Effector memory CD8-positive, alpha-beta T cell (primary cell): ENCODE measurements around the gene TTC27.

Experiments used
- ATAC-seq: fragments of 150-1000 bp; cut with Tn5 transposase; replicated peaks from 2 replicates; pipeline ENCODE4 v1.10.0; 2021; ENCODE audit warnings: mild to moderate bottlenecking, moderate library complexity
- DNase-seq, 3 experiments: peaks; one replicate each; pipeline ENCODE4 v3.0.0; 2021
- H3K27ac Mint-ChIP-seq, 2 donors: one replicate each; pipeline ENCODE4 v1.8.0; 2022; ENCODE audit warnings: mild to moderate bottlenecking in 2 of 2, mixed read lengths in 2 of 2, moderate library complexity in 2 of 2
- H3K27me3 Mint-ChIP-seq, 2 donors: one replicate each; pipeline ENCODE4 v1.8.0; 2022; ENCODE audit warnings: mixed read lengths in 2 of 2
- H3K36me3 Mint-ChIP-seq: one replicate; pipeline ENCODE4 v1.8.0; 2022; ENCODE audit warnings: mild to moderate bottlenecking, moderate library complexity, mixed read lengths; ENCODE audit not compliant: insufficient read depth
- H3K4me1 Mint-ChIP-seq, 2 donors: one replicate each; pipeline ENCODE4 v1.8.0; 2022; ENCODE audit warnings: low read depth in 2 of 2, mixed read lengths in 2 of 2
- H3K4me3 Mint-ChIP-seq, 2 donors: one replicate each; pipeline ENCODE4 v1.8.0; 2022; ENCODE audit warnings: mild to moderate bottlenecking in 2 of 2, mixed read lengths in 2 of 2, moderate library complexity in 2 of 2
- H3K9me3 Mint-ChIP-seq, 2 donors: one replicate each; pipeline ENCODE4 v1.8.0; 2022; ENCODE audit warnings: mixed read lengths in 2 of 2

TTC27 gene

DNA sequence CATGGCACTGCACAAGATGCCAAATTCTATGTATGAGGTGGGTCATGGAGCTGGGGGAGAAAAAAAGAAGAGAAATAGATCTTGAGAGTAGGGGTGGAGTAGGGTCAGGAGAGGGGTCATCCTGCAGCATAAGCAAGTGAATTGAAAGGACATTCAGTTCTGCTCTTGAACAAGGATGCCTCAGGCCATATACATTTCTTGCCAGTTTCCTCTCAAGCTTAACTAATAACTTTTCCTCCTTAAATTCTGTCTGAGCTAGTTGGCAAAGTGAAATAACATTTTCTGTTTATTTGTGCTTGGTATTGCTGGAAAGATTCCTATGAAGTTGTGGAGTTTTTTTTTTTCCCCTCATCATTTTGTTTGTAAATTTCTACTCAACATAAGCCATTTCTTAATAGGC lies 219.9 kb downstream of the TTC27 start:
- ATAC-seq (no peak), DNase-seq (no peak)

DNA sequence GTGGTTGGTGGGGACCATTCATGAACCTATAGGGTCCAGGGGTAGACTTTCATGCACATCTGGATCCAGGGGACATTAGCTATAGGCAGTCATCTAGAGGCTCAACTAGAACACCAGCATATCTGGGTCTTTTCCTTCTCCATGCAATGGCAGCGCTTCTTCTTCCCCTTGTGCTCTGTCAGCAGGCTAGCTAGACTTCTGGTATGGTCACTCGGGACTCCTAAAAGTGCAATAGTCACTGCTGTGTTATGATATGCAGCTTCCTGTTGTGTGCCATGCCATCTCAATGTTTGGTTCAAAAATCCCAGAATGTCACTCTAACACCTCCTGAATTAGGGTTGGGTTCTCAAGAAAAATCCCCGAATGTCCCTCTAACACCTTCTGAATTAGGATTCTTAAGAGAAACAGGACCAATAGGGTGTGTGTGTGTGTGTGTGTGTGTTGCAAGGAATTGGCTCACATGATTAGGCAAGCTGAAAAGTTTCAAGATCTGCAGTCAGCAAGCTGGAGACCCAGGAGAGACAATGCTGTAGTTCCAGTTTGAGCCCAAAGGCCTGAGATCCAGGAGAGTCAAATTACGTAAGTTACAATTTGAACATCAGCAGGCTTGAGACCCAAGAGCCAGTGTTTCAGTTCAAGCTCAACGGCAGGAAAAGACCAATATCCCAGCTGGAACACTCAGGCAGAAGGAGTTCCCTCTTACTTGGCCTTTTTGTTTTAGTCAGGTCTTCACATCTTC lies 221.8 kb downstream of the TTC27 start:
- Mint-ChIP-seq H3K36me3 (no peaks in the 10 kb centered on the region), H3K9me3 (no peaks in the 10 kb centered on the region), H3K4me1 (no peaks in the 10 kb centered on the region), H3K27me3 (peaks cover 23 to 45% of the 10 kb centered on the region in 2 donors), H3K27ac (no peak overlapping the region), H3K4me3 (no peak overlapping the region)
- DNase-seq, result no peak
- no peak for ATAC-seq

More for the DNA sequence above, 219.9 kb downstream of the TTC27 start:
- H3K9me3 Mint-ChIP-seq, result no peaks in the 10 kb centered on the region
- H3K27me3 Mint-ChIP-seq, result peaks cover 16 to 43% of the 10 kb centered on the region in 2 donors
- no peak overlapping the region for H3K4me3 Mint-ChIP-seq
- H3K27ac Mint-ChIP-seq, result no peak overlapping the region
- no peaks in the 10 kb centered on the region for H3K36me3 Mint-ChIP-seq
- H3K4me1 Mint-ChIP-seq, result no peaks in the 10 kb centered on the region

DNA sequence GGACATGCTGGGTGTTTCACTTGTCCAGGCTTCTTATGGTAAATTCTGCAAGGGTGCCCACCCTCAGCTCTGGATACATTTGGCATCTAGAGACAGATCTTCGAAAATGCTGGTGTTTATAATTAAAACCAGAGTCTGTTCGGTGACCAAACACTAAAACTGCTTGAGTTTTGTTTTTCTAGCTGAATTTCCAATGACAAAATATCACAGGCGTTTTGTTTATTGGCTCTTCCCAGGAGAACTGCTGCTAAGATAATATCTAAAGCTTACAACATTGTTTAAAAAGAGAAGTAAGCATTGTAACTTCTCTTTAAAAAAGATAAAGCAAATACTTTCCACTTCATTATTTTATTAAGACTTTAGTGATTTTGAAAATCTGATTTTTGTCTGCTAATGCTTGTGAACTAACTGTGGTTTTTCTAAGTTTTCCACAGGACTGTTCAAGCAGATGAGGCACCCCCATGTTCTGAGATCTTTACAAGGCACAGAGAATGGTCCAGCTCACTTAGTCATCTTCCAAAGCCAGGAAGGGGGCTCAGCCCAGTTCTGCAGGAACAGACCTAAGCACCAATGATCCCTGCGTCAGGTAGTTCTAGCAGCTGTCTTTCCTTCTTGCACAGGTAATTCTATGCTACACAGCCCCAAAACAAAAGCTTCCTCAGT lies 224.1 kb downstream of the TTC27 start:
- ATAC-seq, result no peak
- H3K36me3 Mint-ChIP-seq, result no peaks in the 10 kb centered on the region
- no peak for DNase-seq
- H3K27me3 Mint-ChIP-seq, result peaks cover 24 to 55% of the 10 kb centered on the region in 2 donors
- H3K4me3 Mint-ChIP-seq, result no peak overlapping the region
- H3K9me3 Mint-ChIP-seq, result no peaks in the 10 kb centered on the region
- H3K4me1 Mint-ChIP-seq, result no peaks in the 10 kb centered on the region
- no peak overlapping the region for H3K27ac Mint-ChIP-seq

DNA sequence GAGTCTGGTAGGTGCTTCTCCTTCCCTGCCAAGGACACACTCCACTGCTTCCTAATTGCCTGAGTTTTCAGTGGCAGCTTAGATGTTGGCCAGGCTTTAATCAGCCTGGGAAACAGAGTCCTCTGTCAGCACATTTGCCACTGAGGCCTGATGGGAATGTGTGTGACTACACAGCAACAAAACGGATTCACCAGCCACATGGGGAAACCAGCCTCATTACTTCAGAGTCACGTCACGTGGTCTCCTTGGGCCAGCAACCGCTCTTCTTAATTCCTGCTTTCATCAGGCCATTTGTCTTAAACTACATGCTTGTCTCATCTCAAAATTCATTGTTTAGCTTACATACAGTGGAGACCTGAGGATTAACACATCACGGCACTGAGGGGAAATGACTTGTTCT lies 225.0 kb downstream of the TTC27 start:
- Mint-ChIP-seq H3K4me3 (no peak overlapping the region), H3K36me3 (no peaks in the 10 kb centered on the region), H3K27me3 (peaks cover 18 to 54% of the 10 kb centered on the region in 2 donors)

DNA sequence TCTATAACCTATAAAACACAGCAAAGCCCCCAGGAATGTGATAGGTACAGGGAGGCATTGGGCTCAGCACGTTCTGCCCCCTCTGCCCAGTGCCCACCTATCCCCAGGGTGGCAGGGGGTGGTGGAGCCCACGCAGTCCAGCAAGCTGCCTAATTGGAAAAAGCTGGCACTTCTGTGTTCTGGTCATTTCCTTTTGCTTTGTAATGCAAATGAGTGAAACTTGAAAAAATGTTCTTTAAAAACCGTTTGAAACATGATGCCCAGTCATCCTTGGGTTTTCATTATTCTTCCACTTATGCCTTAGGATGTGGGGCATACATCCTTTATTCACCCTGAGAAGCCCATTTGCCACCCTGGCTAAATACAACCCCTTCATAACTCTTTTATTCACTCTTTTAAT lies 229.0 kb downstream of the TTC27 start:
- H3K36me3 Mint-ChIP-seq, result no peaks in the 10 kb centered on the region
- H3K4me3 Mint-ChIP-seq, result no peak overlapping the region
- peaks cover 12 to 56% of the 10 kb centered on the region in 2 donors for H3K27me3 Mint-ChIP-seq
- ATAC-seq (no peak), DNase-seq (no peak)
- no peaks in the 10 kb centered on the region for H3K9me3 Mint-ChIP-seq
- peaks cover 0 to under 1% of the 10 kb centered on the region in 2 donors for H3K4me1 Mint-ChIP-seq
- H3K27ac Mint-ChIP-seq, result no peak overlapping the region

More for the DNA sequence above, 225.0 kb downstream of the TTC27 start:
- Mint-ChIP-seq H3K9me3 (no peaks in the 10 kb centered on the region), H3K4me1 (no peaks in the 10 kb centered on the region), H3K27ac (no peak overlapping the region)
- ATAC-seq, result no peak
- no peak for DNase-seq

DNA sequence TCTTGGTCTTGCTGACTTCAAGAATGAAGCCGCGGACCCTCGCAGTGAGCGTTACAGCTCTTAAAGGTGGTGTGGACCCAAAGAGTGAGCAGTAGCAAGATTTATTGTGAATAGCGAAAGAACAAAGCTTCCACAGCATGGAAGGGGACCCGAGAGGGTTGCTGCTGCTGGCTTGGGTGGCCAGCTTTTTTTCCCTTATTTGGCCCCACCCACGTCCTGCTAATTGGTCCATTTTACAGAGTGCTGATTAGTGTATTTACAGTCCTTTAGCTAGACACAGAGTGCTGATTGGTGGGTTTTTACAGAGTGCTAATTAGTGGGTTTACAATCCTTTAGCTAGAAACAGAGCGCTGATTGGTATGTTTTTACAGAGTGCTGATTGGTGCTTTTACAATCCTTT lies 230.9 kb downstream of the TTC27 start:
- Mint-ChIP-seq H3K4me3 (no peak overlapping the region), H3K36me3 (no peaks in the 10 kb centered on the region), H3K9me3 (no peaks in the 10 kb centered on the region), H3K27me3 (peaks cover 12 to 51% of the 10 kb centered on the region in 2 donors), H3K27ac (no peak overlapping the region), H3K4me1 (peaks cover 2 to 10% of the 10 kb centered on the region in 2 donors)
- no peak for DNase-seq
- ATAC-seq, result no peak

DNA sequence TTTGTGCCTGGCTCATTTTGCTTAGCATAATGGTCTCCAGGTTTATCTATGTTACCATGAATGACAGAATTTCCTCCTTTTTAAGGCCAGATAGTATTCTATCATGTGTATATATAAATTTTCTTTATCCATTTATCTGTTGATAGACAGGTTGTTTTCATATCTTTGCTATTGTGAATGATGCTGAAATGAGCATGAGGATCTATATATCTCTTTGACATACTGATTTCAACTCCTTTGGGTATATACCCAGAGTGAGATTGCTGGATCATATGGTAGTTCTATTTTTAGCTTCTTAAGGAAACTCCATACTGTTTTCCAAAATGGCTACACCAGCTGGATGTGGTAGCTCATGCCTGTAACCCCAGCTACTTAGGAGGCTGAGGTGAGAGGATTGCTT lies 232.5 kb downstream of the TTC27 start:
- H3K36me3 Mint-ChIP-seq, result no peaks in the 10 kb centered on the region
- peaks cover 2 to 10% of the 10 kb centered on the region in 2 donors for H3K4me1 Mint-ChIP-seq
- peaks cover 0 to 34% of the 10 kb centered on the region in 2 donors for H3K27me3 Mint-ChIP-seq
- ATAC-seq, result no peak
- no peak overlapping the region for H3K27ac Mint-ChIP-seq
- H3K9me3 Mint-ChIP-seq, result no peaks in the 10 kb centered on the region
- no peak for DNase-seq
- no peak overlapping the region for H3K4me3 Mint-ChIP-seq

DNA sequence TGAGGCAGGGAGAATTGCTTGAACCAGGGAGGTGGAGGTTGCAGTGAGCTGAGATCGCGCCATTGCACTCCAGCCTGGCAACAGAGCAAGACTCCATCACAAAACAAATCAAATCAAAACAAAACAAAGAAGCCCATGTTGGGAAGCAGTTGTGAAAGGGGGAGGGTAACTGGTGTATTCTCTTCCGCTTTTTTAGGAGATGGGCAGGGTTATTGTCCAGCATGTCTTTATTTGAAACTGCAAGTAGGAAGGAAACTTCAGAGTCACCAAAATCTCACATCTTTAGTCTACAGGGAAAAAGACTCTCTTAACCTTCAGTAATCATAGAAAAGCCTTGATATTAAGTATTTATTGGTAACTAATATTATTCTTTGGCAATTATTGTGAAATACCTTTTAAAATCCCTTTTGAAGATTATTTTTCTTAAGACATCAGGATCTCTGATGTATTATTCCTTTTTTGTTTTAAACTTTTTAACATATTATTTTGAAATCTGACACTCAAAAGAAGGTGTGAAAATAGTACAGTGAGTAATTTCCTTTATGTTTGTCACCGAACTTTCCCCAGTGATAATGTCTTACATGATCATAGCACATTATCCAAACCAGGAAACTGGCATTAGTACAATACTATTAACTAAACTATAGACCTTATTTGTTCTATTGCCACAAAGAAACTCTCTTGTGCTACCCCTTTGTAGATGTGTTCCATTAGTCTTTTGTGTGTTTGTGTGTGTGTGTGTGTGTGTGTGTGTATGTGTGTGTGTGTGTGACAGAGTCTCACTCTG lies 234.6 kb downstream of the TTC27 start:
- DNase-seq (no peak), ATAC-seq (peak; percentile 54)
- Mint-ChIP-seq H3K4me3 (no peak overlapping the region), H3K36me3 (no peaks in the 10 kb centered on the region), H3K4me1 (peaks cover 2 to 10% of the 10 kb centered on the region in 2 donors), H3K9me3 (no peaks in the 10 kb centered on the region), H3K27me3 (peaks cover 0 to 17% of the 10 kb centered on the region in 2 donors), H3K27ac (peak overlapping the region; percentile 25 to 35)

DNA sequence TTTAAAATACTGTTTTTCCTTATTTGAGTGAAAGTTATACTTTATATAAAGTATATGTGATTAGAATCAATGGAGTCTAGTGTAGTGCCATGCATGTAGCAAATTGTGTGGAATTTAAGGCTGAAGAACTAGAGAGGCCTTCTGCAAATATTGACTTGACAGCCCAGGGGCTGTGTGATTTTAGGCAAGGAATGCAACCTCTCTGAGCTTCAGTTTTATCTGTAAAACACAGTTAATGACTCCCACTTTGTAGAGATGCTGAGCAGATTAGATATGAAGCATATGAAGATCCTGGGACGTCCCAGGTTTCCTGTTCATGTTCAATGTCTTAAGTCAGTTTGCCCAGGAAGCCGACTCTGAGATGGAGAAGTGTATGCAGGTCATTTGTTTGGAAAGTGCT lies 235.5 kb downstream of the TTC27 start:
- no peaks in the 10 kb centered on the region for H3K36me3 Mint-ChIP-seq
- no peak overlapping the region for H3K27ac Mint-ChIP-seq
- peaks cover 0 to 10% of the 10 kb centered on the region in 2 donors for H3K27me3 Mint-ChIP-seq
- H3K9me3 Mint-ChIP-seq, result no peaks in the 10 kb centered on the region
- peaks cover 2 to 10% of the 10 kb centered on the region in 2 donors for H3K4me1 Mint-ChIP-seq
- no peak for DNase-seq
- ATAC-seq, result no peak
- H3K4me3 Mint-ChIP-seq, result no peak overlapping the region

DNA sequence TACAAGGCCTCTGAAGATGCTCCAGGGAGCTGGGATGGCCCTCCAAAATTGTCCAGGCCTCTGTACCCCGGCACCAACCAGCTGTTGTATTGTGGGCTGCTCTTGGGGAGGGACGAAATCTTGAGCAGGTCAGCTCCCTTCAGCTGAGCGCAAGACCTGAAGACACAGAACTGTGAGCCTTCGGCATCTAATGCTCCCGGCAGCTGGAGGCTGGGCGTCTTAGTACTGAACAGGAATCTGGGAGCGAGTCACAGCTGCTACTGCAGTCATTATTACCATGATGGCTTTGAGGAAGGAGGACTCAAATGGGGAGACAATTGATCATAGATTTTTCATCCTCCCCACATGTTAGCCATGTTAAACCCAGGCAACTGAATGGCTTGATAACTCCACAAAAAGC lies 236.0 kb downstream of the TTC27 start:
- H3K4me3 Mint-ChIP-seq, result no peak overlapping the region
- no peaks in the 10 kb centered on the region for H3K9me3 Mint-ChIP-seq
- ATAC-seq (no peak), DNase-seq (no peak)
- no peaks in the 10 kb centered on the region for H3K36me3 Mint-ChIP-seq
- peaks cover 0 to 10% of the 10 kb centered on the region in 2 donors for H3K27me3 Mint-ChIP-seq
- H3K4me1 Mint-ChIP-seq, result peaks cover 2 to 10% of the 10 kb centered on the region in 2 donors
- no peak overlapping the region for H3K27ac Mint-ChIP-seq

DNA sequence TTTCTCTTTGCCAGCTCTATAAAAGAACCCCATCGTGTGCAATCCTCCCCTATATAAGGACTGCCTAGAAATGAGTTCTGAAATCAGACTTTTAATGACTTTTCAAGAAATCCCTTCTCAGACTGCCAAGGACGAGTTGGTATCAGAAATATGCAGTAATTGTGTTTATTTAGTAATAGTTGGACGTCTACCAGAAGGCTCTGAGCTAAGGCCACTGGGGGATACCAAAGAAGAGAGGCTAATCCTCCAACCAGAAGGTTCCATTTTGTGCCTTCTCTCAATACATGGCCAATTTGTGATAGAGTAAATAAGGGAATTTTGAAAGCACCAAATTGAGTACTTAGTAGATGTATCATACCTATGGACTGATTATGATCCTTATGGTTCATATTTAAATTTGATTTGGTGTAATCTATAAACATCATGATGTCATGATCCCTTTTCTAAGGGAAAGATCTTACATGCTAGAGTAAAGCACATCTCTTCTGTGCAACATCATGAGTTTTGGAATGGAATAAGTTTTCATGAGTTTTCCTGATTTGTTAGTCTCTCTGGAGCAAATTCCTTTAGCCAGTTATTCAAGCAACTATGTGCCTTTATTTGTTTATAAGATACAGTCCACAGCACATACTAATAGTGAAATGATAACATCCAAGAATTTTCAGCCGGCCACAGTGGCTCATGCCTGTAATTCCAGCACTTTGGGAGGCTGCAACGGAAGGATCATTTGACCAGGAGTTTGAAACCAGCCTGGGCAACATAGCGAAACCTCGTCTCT lies 236.7 kb downstream of the TTC27 start:
- no peak for ATAC-seq
- H3K4me1 Mint-ChIP-seq, result peaks cover 2 to 10% of the 10 kb centered on the region in 2 donors
- no peak overlapping the region for H3K27ac Mint-ChIP-seq

DNA sequence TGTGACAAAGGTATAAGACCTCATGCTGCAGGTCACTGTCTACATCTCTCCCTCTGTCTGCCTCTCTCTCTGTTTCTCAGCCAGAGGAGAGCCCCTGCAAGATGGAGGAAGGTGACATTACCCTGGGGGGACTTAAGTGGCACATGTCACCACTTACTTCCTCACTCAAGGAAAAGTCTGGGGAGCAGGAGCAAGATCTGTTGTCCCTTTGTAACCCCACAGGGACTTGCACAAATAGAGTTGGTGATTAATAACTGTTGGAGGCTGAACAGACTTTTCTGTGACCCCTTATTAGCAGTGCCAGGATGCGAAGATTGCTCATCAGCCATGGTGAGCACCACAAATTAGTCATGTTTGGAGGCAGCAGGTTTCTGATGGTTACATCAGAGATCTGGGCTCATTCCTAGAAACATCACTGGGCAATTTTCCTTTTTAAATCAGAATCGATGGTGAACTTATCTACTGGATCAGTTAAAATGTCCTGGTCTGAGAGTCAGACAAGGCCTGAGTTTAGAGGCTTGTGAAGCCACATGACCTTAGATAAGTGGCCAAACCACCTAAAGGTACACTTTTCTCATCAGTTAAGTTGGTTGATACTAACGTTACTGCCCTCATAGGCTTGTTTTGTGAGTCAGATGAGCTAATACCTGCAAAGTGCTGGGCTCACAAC lies 237.7 kb downstream of the TTC27 start:
- DNase-seq (no peak), ATAC-seq (no peak)
- Mint-ChIP-seq H3K9me3 (no peaks in the 10 kb centered on the region), H3K36me3 (no peaks in the 10 kb centered on the region), H3K27me3 (peaks cover 0 to 10% of the 10 kb centered on the region in 2 donors), H3K4me3 (no peak overlapping the region), H3K4me1 (peaks cover 2 to 10% of the 10 kb centered on the region in 2 donors), H3K27ac (no peak overlapping the region)

More for the DNA sequence above, 236.7 kb downstream of the TTC27 start:
- DNase-seq, result no peak
- Mint-ChIP-seq H3K27me3 (peaks cover 0 to 10% of the 10 kb centered on the region in 2 donors), H3K36me3 (no peaks in the 10 kb centered on the region), H3K4me3 (no peak overlapping the region), H3K9me3 (no peaks in the 10 kb centered on the region)
